ELF-1 (cell line): ENCODE data around the gene HHATL.

Experiments
- DNase-seq: peaks from one replicate; pipeline ENCODE4 v3.0.0-alpha.2; 2016; ENCODE audit warnings: low read depth, low spot score

HHATL gene

DNA sequence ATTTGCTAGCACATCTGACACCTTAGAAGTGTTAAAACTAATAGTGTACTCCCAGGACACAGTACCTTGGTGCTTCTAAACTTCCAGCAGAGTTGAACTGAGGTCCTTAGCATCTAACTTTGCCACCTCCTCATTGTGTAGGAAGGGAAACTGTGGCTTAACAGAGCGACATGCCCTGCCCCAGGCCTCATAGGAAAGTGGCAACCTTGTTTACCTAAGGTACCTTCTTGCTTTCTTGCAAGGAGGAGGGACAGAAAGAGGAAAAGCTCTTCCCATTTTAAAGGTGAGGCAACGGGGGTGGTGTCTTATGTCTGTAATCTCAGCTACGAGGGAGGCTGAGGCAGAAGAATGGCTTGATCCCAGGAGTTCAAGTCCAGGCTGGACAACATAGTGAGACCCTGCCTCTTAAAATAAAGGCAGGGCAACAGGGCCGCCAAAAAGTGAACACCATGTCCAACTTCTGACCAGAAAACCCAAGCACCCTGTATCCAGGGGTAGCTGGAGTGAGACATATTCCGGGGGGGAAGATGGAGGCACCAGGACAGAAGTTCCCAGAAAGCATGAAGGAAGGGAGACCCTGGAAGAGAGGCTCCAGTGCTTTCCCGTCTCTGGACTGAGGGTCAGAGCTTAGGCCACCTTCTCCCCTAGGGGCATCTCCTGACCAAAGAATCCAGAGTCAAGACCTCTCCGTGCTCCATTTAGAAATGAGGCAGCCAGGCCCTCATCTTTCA is 17.8 kb downstream of the HHATL start:
- DNase-seq: no peak

DNA sequence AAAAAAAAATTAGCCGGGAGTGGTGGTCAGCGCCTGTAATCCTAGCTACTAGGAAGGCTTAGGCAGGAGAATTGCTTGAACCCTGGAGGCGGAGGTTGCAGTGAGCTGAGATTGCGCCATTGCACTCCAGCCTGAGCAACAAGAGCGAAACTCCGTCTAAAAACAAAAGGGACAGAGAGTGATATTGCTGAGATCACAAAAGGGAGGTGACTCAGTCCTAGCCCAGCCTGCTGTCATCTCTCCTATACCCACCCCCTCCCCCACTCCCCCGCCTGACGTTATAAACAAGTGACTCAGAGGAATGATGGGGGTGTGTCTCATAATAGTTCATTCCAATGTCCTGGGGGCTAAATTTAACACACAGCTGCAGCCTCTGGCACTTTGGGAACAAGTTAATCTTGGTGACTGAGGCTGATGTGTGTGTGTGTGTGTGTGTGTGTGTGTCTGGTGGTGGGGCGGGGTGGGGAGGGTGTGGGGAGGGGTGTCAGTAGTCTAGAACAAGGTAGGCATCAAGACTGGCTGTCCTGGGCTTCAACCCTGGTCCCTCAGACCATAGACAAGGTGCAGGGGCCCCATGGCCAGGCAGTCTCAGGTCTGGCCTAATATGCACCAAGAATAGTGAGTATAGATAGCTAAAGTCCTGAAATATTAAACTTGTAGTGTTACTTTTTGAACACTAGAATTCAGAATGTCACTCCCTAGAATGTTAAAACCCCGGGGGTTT is 18.6 kb downstream of the HHATL start:
- peak; percentile 56 for DNase-seq

DNA sequence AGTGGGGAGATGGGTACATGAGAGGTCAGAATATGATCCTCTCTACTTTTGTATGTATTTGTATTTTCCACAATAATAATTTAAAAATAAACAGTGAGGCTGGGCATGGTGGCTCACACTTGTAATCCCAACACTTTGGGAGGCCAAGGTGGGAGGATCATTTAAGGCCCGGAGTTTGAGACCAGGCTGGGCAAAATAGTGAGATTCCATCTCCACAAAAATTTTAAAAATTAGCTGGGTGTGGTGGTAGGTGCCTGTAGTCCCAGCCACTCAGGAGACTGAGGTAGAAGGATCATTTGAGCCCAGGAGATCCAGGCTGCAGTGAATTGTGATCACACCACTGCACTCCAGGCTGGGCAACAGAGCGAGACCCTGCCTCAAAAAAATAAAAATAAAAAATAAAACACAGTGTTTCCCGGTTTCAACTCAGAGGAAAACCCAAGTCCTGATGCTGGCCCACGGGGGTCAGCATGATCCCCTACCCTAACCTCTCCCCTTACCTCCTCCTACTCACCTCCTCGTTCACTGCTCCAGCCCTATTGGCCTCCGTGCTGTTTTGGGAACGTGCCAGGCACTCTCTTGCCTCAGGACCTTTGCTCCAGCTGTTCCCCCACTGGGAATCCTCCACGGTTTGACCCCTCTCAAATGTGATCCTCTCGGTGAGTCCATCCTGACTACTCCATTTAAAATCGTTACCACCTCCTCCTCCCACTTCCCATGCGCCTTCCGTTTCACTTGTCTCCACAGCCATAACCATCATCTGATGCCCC is 20.1 kb downstream of the HHATL start:
- DNase-seq: no peak

DNA sequence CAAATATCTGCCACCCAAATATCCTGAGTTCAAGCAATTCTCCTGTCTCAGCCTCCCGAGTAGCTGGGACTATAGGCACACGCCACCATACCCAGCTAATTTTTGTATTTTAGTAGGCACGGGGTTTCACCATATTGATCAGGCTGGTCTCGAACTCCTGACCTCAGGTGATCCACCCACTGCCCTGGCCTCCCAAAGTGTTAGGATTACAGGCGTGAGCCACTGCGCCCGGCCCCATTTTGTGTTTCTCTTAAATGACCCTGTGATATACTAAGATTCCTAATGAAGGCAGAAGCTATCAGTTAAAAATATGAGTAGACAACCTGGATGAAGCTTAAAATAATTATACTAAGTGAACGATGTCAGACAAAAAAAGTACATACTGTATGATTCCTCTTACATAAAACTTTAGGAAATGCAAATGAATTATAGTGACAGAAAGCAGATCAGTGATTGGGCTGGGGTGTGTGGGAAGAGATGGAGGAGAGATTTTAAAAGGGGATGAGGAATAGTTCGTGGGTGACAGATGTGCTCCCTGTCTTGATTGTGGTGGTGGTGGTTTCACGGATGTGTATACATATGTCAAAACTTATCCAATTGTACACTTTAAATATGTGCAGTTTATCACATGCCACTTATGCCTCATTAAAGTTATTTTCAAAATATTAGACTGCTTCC is 21.1 kb downstream of the HHATL start:
- DNase-seq: no peak

DNA sequence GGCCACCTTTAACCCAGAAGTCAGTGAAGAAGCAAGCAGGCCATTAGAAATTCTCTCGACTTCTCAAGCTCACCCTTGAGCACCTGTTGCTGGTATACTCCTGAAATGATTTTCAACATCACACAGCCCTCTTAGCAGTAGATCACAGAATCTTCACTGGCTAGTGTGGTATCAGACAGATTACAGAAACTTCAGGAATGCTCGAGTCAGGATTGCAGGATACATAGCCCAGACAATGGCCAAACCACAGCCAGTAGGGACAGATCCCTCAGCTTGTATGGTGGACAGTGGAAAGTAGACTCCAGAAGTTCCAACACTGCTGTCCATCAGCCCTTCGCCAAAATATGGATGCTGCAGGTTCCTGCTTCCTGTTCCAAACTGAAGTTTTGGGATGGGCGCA is 21.8 kb downstream of the HHATL start:
- no peak for DNase-seq

DNA sequence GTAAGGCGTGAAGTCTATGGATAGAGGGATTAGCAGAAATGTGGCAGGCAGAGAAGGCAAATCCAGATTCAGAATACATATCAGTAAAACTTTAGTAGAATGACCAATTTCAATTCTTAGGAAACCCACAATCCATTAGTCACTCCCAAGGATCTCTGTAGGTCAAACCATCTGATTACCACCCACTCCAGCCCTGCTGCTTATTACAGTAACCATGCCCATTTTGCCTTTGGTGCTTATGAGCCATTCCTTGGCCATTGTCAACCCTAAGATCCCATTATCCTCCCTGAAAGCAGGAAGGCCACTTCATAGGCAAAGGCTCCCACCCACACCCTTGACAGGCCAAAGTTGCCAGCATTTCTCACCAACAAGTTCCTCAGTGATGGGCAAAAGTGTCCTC is 22.3 kb downstream of the HHATL start:
- no peak for DNase-seq

DNA sequence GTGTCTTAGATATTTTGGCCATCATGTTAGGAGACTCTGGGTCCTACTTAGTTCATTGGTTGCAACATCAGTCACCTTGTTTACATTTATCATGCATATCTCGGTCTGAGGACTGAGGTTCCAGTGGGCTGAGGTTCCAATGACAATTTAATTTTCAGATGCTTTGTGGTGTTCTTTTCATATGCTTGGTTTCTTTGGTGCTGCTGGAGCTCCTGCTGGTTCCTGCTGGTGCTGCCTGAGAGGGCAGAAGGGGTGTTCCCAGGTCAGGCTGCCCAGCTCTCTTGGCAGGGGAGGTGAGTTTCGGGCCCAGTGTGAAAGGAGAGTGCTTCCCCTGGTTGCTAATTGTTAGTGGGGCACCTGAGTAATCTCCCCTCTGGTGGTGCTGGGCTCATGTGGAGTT is 24.2 kb downstream of the HHATL start:
- DNase-seq: no peak

DNA sequence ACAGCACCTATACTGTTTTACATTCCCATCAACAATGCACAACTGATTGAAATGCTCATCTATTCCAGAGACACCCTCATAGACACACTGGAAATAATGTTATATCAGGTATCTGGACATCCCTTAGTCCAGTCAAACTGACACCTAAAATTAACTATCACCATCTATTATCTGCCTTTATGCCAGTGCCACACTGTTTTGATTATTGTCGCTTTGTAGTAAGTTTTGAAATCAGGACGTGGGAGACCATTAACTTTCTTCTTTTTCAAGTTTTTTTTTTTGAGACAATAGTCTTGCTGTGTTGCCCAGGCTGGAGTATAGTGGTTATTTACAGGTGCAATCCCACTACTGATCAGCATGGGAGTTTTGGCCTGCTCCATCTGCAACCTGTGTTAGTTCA is 26.7 kb downstream of the HHATL start:
- DNase-seq: no peak

DNA sequence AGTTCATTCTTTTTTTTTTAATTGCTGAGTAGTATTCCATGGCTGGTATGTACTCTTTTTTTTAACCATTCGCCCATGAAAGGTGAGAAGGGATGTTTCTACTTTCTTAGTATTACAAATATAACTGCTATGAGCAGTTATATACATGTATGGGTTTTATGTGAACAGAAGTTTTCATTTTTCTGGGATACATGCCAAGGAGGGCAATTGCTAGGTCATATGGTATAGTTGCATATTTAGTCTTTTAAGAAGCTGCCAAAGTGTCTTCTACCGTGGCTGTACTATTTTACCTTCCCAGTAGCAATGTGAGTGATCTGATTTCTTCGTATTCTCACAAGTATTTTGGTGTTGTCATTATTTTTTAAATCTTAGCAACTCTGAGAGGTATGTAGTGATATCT is 28.5 kb downstream of the HHATL start:
- no peak for DNase-seq

DNA sequence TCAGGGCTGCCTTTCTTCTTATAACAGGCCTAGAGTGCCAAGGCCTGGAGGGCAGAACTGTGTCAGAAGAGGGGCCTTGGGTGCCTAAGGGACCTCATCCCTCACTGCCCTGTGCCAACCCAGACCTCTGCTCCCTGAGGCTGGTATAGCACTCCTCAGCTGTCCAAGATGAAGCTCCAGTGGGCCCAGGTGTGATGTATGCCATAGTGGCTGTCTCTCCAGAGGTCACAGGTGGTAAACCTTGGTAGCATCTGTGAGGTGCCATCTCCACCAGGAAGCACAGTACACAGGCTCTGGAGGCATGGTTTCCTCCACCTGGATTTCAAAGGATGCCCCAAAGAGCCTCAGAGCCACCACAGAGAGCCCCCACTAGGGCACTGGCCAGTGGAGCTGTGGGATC is 29.5 kb downstream of the HHATL start:
- no peak for DNase-seq

DNA sequence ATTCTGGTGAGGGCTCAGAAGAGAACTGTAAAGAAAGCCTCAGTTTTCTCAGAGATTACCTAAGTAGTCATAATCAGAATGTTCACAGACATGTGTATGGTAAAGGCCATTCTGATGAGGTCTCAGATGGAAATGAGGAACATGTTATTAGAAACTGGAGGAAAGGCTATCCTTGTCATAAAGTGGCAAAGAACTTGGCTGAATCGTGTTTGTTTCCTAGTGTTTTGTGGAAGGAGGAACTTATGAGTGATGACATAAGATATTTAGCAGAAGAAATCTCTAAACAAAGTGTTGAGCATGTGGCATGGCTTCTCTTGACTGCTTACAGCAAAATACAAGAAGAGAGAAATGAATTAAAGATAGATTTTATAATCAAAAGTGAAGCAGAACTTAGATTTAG is 30.1 kb downstream of the HHATL start:
- DNase-seq: no peak

DNA sequence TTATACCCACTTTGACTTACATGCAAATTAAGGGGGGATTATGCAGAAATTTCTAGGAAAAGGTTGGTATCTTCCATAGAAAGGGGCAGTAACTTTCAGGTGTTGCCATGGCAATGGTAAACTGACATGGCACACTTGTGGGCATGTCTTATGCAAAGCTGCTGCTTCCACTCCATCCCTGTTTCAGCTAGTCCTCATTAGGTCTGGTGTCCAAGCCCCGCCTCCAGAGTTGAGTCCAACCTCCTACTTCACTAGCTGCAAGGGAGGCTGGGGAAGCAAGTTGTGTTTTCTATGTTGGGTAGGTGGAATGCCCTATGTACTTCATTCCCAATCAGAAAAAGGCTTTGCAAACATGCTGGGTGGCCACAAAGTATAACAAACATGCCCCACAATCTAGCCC is 31.9 kb downstream of the HHATL start:
- no peak for DNase-seq

DNA sequence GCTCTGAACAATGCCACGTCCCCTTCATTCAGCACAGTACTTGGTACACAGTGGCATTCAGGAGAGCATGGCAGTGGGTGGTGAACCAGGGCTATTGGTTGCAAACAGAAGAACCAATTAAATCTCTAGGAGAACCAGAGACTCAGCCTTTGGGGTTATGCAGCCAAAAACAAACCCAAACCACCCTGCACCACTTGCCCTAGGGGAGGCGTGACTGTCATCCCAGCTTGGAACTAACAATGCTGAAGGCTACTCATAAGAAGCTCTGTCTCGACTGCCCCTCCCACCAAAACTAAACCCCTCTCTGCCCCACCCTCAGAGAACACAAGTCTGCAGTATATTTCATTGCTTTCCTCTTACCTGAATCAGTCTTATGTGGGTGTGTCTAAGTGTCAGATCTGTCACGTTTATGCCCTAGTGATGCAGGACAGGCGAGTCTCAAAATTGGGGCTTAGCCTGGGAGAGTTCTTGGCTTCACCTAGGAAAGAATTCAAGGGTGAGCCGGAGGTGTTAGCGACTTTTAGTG is 32.5 kb downstream of the HHATL start:
- DNase-seq: no peak

DNA sequence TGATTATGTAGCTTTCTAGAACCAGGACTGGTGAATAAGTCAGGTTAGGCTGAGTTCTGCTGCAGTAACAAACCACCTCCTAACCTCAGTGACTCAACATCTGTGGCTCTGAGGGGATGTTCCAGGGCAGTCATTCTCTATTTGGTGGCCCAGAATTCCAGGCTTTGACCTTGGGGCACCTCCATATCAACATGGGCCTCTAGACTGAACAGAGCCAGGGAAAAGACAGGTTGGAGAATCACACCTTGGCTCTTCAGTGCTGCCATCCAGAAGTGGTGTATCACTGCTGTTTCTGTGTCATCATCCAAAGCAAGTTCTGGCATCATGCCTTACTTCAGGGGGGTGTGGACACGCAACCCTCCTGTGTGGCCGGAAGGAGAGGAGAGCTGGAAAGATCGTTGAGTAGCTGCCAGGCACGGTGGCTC is 33.8 kb downstream of the HHATL start:
- DNase-seq: no peak

DNA sequence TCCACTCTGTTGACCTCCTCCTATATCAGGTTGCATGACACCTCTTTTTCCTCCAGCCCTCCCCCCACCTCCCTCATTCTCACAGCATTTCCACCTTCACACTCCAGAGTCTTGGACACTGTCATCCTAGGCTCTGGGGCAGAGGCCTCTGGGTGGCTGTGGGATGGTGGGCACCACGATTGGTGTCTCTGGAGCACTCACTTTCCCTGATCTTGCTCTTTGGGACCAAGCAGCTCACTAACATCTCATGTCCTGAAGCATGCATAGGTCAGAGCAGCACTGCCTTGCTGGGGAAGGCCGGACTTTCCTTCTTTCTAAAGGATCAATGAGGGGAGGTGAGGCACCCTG is 34.2 kb downstream of the HHATL start:
- DNase-seq: no peak

DNA sequence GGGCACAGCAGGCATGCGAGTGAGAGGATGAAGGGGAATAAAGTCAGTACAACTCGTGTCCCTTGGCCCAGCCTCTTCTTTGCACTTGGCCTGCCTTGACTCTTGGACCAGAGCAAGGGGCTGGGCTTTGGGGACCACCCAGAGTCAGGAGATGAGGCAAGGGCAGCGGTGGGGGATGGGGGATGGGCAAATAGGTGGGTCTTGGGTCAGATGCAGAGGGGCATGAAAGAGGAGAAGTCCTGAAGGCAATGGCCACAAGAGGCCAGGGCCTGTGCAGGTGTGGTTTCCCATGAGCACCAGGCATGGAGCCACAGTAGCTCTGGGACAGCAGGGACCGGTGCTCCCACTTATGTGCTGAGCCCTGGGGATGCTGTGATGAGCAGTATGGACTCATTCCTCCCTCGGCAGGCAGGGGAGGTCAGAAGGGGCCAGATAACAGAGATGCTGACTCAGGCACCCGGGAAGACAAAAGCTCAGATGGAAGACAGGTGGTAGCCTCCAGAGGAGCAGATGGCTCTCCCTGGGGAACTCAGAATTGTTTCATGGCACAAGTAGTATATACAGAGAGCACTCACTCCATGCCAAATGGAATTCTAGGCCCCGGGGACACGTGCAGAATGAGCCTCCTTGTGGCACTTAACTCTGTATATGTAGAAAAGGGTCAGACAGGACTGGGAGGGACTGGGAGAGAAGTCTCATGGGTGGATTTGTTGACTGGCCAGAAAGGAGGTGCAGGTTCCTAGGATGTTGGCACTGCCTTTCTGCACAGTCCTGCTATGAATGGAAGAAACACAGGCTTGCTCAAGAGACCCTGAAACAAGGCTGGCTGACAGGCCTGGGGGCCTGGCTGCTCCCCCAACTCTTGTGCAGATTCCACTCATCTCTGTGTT is 34.8 kb downstream of the HHATL start:
- no peak for DNase-seq

DNA sequence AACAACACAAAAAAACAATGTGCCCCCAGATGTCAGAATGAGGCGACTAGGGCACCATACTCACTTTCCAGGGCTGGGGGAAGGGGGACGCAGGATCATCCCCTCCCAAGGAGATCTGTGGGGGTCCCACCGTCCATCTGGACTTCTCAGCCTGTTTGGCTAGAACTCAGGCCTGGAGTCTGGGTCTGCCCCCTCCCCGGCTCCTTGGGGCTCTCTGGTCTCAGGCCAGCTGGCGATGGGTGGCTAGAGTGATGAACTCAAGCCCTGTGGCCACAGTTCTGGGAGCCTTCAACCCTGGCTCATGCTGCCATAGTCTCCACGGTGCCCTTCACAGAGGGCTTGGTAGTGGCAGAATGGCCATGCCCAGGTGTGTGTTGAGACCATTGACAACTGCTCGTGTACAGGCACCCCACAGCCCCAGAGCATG is 35.5 kb downstream of the HHATL start:
- no peak for DNase-seq

DNA sequence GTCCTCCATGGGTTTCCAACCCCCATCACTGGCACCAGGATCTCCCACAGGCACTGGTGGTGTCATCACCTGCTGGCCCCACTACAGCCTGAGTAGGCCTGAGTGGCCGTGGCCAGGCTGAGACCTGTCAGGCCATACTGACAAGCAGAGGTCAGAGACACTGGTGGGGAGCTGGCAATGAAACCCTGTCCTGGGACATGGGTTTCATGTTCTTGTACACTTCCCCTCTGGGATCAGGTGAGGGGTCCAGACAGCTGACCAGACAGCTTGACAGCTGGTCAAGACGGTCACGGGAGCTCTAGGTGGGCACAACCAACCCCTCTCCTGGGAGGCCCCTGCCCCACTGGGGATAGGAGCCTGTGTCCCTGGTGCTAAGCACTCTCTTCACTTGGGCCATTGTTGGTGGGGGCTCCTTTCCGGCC is 36.0 kb downstream of the HHATL start:
- DNase-seq: no peak

DNA sequence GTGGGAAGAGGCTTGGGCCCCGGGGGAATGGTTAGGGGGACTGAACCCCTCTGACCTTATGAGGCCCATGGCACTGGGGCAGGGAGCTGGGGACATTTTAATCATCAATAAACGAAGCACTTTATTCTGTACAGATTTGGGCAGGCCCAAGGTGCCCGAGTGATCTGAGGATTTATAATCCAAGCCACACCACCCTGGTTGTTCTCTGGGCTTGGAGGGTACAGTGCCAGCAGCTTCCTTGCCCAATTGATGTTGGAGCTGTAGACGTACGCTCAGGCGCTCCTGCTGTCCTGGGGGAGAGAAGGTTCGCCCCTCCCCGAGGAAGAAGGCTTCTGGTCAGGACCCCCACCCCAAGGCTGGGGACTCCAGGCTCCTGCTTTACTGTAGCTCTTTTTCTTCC is 36.6 kb downstream of the HHATL start:
- no peak for DNase-seq

DNA sequence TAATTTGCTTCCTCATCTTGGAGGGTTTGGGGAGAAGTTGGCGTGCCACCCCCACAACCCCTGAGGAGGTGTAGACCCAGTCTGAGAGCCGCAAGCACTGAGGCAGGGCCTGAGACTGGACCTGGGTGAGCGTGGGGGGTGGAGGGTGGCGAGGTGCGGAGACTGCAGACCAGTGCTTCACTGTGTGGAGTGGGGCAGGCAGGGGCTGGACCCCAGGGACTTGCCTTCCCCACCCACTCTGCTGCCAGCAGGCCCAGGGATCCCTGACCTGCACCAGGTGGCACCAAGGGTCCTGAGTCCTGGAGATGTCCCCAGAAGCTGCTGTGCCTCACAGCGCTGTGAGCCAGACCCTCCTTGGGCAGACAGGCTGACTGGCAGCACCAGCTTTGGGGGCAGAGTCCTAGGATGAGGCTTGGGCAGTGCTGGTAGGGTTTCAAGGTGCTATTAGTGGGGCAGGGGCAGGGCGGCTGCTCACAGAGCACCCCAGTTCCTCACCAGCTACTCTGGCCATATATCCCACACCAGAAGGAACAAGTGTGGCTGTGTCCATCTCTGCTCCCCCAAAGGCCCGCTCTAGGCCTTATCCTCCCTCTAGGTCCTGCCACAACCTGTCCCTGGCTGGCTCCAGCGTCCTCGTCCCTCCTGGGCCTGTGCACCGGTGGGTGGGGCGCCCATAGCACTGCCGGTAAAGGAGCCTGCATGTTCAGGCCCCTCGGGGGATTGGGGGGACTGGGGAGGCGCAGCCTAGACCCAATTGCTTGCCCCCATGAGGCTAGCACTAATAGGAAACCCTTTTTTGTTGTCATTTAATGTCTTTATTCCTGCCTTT is 37.3 kb downstream of the HHATL start:
- DNase-seq: no peak
